Measurements from ENCODE around the gene COL18A1. TPM values are rescaled to one million over a fixed set of nuclear protein-coding genes. Genes with fewer than 3 reads are reported as not detected.

The COL18A1 gene
- polyA plus RNA-seq, 1 of the 3 experiments (the other 2 are of a cell fraction), result 118 TPM

GRCh38 chr21:45486443-45487160, 81.6 kb downstream of the COL18A1 start:
- no peaks in the 10 kb centered on the region for H3K9me2 ChIP-seq
- H3K27me3 ChIP-seq (ENCODE audit: insufficient read depth), result no peaks in the 10 kb centered on the region
- no peak overlapping the region for H3K4me3 ChIP-seq (ENCODE audit: low read depth in 2 of 2, low read length in 1 of 2)
- no peak for DNase-seq
- ChIA-PET POLR2A (no interaction called here), CTCF (no interaction called here)
- H3K4me2 ChIP-seq, result no peak overlapping the region
- no peak overlapping the region for H3K27ac ChIP-seq (ENCODE audit: low read depth in 2 of 2, low read length in 1 of 2)
- no peaks in the 10 kb centered on the region for H3K9me3 ChIP-seq
- WGBS (ENCODE audit: low lambda C conversion rate), result 88% methylated on average over 17 of the region's 29 CpGs
- H3K36me3 ChIP-seq (replicated peaks in 1 of 2; ENCODE audit: control insufficient read depth in 1 of 2, insufficient read depth in 2 of 2, low read length in 1 of 2), result peaks cover 9 to 43% of the 10 kb centered on the region in 2 experiments
- no peaks in the 10 kb centered on the region for H3F3A ChIP-seq (replicated peaks; ENCODE audit: insufficient read depth)
- TF ChIP-seq USF2 (IDR thresholded peaks at IDR 0.05; ENCODE audit: borderline replicate concordance, low read depth, low read length) (no peak), TEAD4 (IDR thresholded peaks at IDR 0.05; ENCODE audit: borderline replicate concordance, insufficient read depth) (no peak), PBX3 (IDR thresholded peaks at IDR 0.05) (no peak), USF1 (IDR thresholded peaks at IDR 0.05; ENCODE audit: borderline replicate concordance, low read depth) (no peak), CTCF (IDR thresholded peaks at IDR 0.05) (no peak), FOXJ3 (CRISPR knock-in tag; IDR thresholded peaks at IDR 0.05) (no peak), EP300 (IDR thresholded peaks at IDR 0.05; ENCODE audit: borderline replicate concordance in 1 of 2, low read depth in 1 of 2, low read length in 1 of 2) (no peak), REST (IDR thresholded peaks at IDR 0.05; ENCODE audit: low read depth, low read length) (no peak), SIN3A (IDR thresholded peaks at IDR 0.05; ENCODE audit: borderline replicate concordance, low read depth, low read length) (no peak)
- H4K20me1 ChIP-seq (ENCODE audit: insufficient read depth), result no peaks in the 10 kb centered on the region
- H3K4me1 ChIP-seq (ENCODE audit: control insufficient read depth in 1 of 2, insufficient read depth in 2 of 2, low read depth in 1 of 2, low read length in 1 of 2), result no peaks in the 10 kb centered on the region; a peak in 1 of 4 replicates
- H3K79me2 ChIP-seq (ENCODE audit: insufficient read depth), result no peaks in the 10 kb centered on the region
- no peak overlapping the region for H3K9ac ChIP-seq
- no peak overlapping the region for H2AFZ ChIP-seq (ENCODE audit: low read depth)
